Measurements from ENCODE around the gene TMEM125. TPM values are rescaled to one million over a fixed set of nuclear protein-coding genes. Genes with fewer than 3 reads are reported as not detected.

Gene TMEM125
- total RNA-seq, 2 experiments from 2014 or later: 0.23 TPM; not detected in 1

- Histone ChIP-seq H2AFZ (ENCODE audit: low read length) (no peak overlapping the region), H3K9me3 (ENCODE audit: low read length) (no peaks in the 10 kb centered on the region), H3K9me2 (ENCODE audit: insufficient read depth, low read length) (no peaks in the 10 kb centered on the region), H3K36me3 (ENCODE audit: insufficient read depth, low read length) (no peaks in the 10 kb centered on the region), H4K20me1 (ENCODE audit: insufficient read depth, low read length) (no peaks in the 10 kb centered on the region), H3K27ac (ENCODE audit: low read depth, low read length, poor library complexity, severe bottlenecking) (no peak overlapping the region), H3K4me1 (ENCODE audit: insufficient read depth, low read length, poor library complexity, severe bottlenecking) (no peaks in the 10 kb centered on the region), H3K79me2 (ENCODE audit: insufficient read depth, low read depth, low read length) (no peaks in the 10 kb centered on the region), H3K4me3 (ENCODE audit: low read depth, low read length, poor library complexity, severe bottlenecking) (no peak overlapping the region), H3K4me2 (ENCODE audit: low read length) (no peak overlapping the region)
- BruUV-seq (replicated peaks): no TSS peak
- TF ChIP-seq CTCF (conservative IDR thresholded peaks at IDR 0.05; ENCODE audit: low read length) (no peak), EZH2phosphoT487 (IDR thresholded peaks at IDR 0.05; ENCODE audit: borderline replicate concordance, low read depth, low read length) (no peak)
- intact Hi-C loops (cut with micrococcal nuclease; ENCODE audit: unreplicated experiment): no loop called here
- DNase-seq (ENCODE audit: low spot score): no peak
- CTCF ChIA-PET (ENCODE audit: unreplicated experiment): no interaction called here
- POLR2A ChIA-PET: interaction anchor here (0.7 kb wide), 1 partner anchor 960 kb away, joined by 4 read pairs; no protein-coding TSS in a partner anchor
Measured at GRCh38 chr1:43286115-43286514, 16.3 kb downstream of the TMEM125 start.

- no peaks in the 10 kb centered on the region for H3K4me1 ChIP-seq (ENCODE audit: insufficient read depth, low read length, poor library complexity, severe bottlenecking)
- no TSS peak for BruUV-seq (replicated peaks)
- DNase-seq (ENCODE audit: low spot score): no peak
- intact Hi-C loops (cut with micrococcal nuclease; ENCODE audit: unreplicated experiment): no loop called here
- no peak for TF ChIP-seq EZH2phosphoT487 (IDR thresholded peaks at IDR 0.05; ENCODE audit: borderline replicate concordance, low read depth, low read length)
- no peak for TF ChIP-seq CTCF (conservative IDR thresholded peaks at IDR 0.05; ENCODE audit: low read length)
- H3K9me3 ChIP-seq (ENCODE audit: low read length): no peaks in the 10 kb centered on the region
- POLR2A ChIA-PET: interaction anchor here (0.6 kb wide), 1 partner anchor 43 kb away, joined by 3 read pairs; no protein-coding TSS in a partner anchor
- no peak overlapping the region for H3K27ac ChIP-seq (ENCODE audit: low read depth, low read length, poor library complexity, severe bottlenecking)
- CTCF ChIA-PET (ENCODE audit: unreplicated experiment): no interaction called here
- H2AFZ ChIP-seq (ENCODE audit: low read length): no peak overlapping the region
- H3K9me2 ChIP-seq (ENCODE audit: insufficient read depth, low read length): no peaks in the 10 kb centered on the region
- H4K20me1 ChIP-seq (ENCODE audit: insufficient read depth, low read length): no peaks in the 10 kb centered on the region
- H3K4me2 ChIP-seq (ENCODE audit: low read length): no peak overlapping the region
- no peaks in the 10 kb centered on the region for H3K79me2 ChIP-seq (ENCODE audit: insufficient read depth, low read depth, low read length)
- H3K36me3 ChIP-seq (ENCODE audit: insufficient read depth, low read length): no peaks in the 10 kb centered on the region
- H3K4me3 ChIP-seq (ENCODE audit: low read depth, low read length, poor library complexity, severe bottlenecking): no peak overlapping the region
Measured at GRCh38 chr1:43286533-43286932, 16.8 kb downstream of the TMEM125 start.

GRCh38 chr1:43288058-43288784 is 18.4 kb downstream of the TMEM125 start:
- Histone ChIP-seq H3K36me3 (ENCODE audit: insufficient read depth, low read length) (no peaks in the 10 kb centered on the region), H3K27ac (ENCODE audit: low read depth, low read length, poor library complexity, severe bottlenecking) (no peak overlapping the region), H3K9me2 (ENCODE audit: insufficient read depth, low read length) (no peaks in the 10 kb centered on the region), H2AFZ (ENCODE audit: low read length) (no peak overlapping the region), H3K79me2 (ENCODE audit: insufficient read depth, low read depth, low read length) (no peaks in the 10 kb centered on the region), H3K4me3 (ENCODE audit: low read depth, low read length, poor library complexity, severe bottlenecking) (no peak overlapping the region), H3K9me3 (ENCODE audit: low read length) (no peaks in the 10 kb centered on the region), H3K4me2 (ENCODE audit: low read length) (no peak overlapping the region), H4K20me1 (ENCODE audit: insufficient read depth, low read length) (no peaks in the 10 kb centered on the region), H3K4me1 (ENCODE audit: insufficient read depth, low read length, poor library complexity, severe bottlenecking) (no peaks in the 10 kb centered on the region)
- intact Hi-C loops (cut with micrococcal nuclease; ENCODE audit: unreplicated experiment): no loop called here
- ChIA-PET POLR2A (no interaction called here), CTCF (ENCODE audit: unreplicated experiment) (interaction anchor here (0.5 kb wide), 1 partner anchor 611 kb away, joined by 3 read pairs; no protein-coding TSS in a partner anchor)
- TF ChIP-seq EZH2phosphoT487 (IDR thresholded peaks at IDR 0.05; ENCODE audit: borderline replicate concordance, low read depth, low read length) (no peak), CTCF (conservative IDR thresholded peaks at IDR 0.05; ENCODE audit: low read length) (no peak)
- no TSS peak for BruUV-seq (replicated peaks)
- no peak for DNase-seq (ENCODE audit: low spot score)

Measured in OCI-LY7 (cell line).